Type B pancreatic cell (in vitro differentiated cells): Measurements from ENCODE around the gene CAVIN1. TPM values are rescaled to one million over a fixed set of nuclear protein-coding genes. Genes with fewer than 3 reads are reported as not detected.
"Not testable (repeated sequence)": the region's sequence is repeated elsewhere in the genome, so short reads cannot be mapped to it uniquely, and the experiment has no call there.

Experiments
- DNase-seq: peaks from one replicate; pipeline ENCODE4 v3.0.0; 2021; ENCODE audit warnings: mixed read lengths; ENCODE audit not compliant: unreplicated experiment; ENCODE audit errors: extremely low spot score
- H3K27ac Mint-ChIP-seq: 2 replicates; pipeline ENCODE4 v1.8.0; 2021; ENCODE audit warnings: mild to moderate bottlenecking, mixed read lengths
- H3K27me3 Mint-ChIP-seq: 2 replicates; pipeline ENCODE4 v1.8.0; 2021; ENCODE audit warnings: mixed read lengths
- H3K36me3 Mint-ChIP-seq: 2 replicates; pipeline ENCODE4 v1.8.0; 2021; ENCODE audit warnings: mixed read lengths
- H3K4me1 Mint-ChIP-seq: one replicate; pipeline ENCODE4 v1.8.0; 2021; ENCODE audit warnings: mixed read lengths; ENCODE audit not compliant: unreplicated experiment
- H3K4me3 Mint-ChIP-seq: 2 replicates; pipeline ENCODE4 v1.8.0; 2021; ENCODE audit warnings: mild to moderate bottlenecking, mixed read lengths
- H3K9me3 Mint-ChIP-seq: 2 replicates; pipeline ENCODE4 v1.8.0; 2021; ENCODE audit warnings: mixed read lengths
- total RNA-seq: library from RNA; stranded (reverse); gene quantifications from 2 replicates; pipeline ENCODE4 v1.2.1, GENCODE V29; 2021; ENCODE audit warnings: low replicate concordance
- TF ChIP-seq, protein P1 (sequence below): fragments of 200-600 bp; sonication (generic); conservative IDR thresholded peaks from 2 replicates; pipeline ENCODE4 v1.5.0; 2021; ENCODE audit warnings: antibody characterized with exemption, mild to moderate bottlenecking

Gene CAVIN1
- total RNA-seq, 1 donor from 2014 or later, result 21.9 TPM

DNA sequence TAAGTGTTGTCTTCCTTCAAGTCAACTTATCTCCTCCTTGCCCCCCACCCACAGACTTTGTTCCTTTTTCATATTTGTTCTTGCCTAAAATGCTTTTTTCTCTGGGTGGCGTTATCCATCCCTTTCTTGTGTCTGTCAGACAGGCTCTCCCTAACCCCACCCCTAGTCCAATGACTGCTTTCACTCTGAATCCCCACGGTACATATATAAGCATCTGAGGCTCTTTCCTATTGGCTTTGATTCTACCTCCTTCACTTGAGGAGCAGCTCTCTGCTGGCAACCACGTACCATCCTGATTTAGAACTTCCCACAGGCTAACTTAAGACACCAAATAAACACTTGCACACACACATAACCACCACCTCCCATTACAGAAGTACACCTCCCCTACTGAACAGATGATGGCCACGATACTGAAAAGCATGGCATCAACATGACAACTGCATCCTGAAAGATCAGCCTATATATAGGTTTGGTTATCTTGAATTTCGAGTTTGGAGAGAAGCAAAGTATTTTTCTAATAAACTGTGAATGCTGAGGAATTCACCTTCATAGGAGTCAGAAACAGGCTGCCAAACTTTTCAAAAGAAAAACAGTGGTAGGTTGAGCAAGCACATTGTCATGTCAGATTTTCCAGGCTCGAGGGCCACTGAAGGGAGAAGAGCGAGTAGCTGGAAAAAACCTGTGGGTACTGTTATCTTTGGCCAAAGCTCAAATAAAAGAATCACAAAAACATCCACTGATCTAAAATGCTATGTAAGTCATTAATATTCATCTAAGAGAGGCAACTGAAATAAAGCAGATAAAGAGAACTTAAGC lies 59.1 kb downstream of the CAVIN1 start:
- H3K36me3 Mint-ChIP-seq, result peaks cover 3% of the 10 kb centered on the region
- TF ChIP-seq, protein P1, sequence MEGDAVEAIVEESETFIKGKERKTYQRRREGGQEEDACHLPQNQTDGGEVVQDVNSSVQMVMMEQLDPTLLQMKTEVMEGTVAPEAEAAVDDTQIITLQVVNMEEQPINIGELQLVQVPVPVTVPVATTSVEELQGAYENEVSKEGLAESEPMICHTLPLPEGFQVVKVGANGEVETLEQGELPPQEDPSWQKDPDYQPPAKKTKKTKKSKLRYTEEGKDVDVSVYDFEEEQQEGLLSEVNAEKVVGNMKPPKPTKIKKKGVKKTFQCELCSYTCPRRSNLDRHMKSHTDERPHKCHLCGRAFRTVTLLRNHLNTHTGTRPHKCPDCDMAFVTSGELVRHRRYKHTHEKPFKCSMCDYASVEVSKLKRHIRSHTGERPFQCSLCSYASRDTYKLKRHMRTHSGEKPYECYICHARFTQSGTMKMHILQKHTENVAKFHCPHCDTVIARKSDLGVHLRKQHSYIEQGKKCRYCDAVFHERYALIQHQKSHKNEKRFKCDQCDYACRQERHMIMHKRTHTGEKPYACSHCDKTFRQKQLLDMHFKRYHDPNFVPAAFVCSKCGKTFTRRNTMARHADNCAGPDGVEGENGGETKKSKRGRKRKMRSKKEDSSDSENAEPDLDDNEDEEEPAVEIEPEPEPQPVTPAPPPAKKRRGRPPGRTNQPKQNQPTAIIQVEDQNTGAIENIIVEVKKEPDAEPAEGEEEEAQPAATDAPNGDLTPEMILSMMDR, result no peak
- H3K9me3 Mint-ChIP-seq, result no peaks in the 10 kb centered on the region
- no peak overlapping the region for H3K27ac Mint-ChIP-seq
- H3K27me3 Mint-ChIP-seq, result no peaks in the 10 kb centered on the region
- DNase-seq, result no peak
- peaks cover 32% of the 10 kb centered on the region for H3K4me1 Mint-ChIP-seq
- H3K4me3 Mint-ChIP-seq, result no peak overlapping the region

DNA sequence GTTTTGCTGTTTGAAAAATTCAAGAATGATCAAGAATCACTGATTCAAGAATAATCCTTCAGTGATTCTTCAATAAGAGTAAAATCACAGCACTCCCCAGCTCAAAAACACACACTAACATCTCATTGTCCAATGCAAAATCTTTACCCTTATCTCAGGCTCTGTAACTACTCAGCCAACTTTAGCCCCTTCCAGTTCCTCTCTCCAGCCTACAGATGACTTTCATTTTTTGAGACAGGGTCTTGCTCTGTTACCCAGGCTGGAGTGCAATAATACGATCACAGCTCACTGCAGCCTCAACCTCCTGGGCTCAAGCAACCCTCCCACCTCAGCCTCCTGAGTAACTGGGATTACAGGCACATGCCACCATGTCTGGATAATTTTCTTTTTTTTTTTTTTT lies 59.8 kb downstream of the CAVIN1 start:
- DNase-seq, result no peak
- no peak overlapping the region for H3K4me3 Mint-ChIP-seq
- no peaks in the 10 kb centered on the region for H3K9me3 Mint-ChIP-seq
- peaks cover 3% of the 10 kb centered on the region for H3K36me3 Mint-ChIP-seq
- TF ChIP-seq, protein P1, result no peak
- no peak overlapping the region for H3K27ac Mint-ChIP-seq
- no peaks in the 10 kb centered on the region for H3K27me3 Mint-ChIP-seq
- H3K4me1 Mint-ChIP-seq, result peaks cover 32% of the 10 kb centered on the region

DNA sequence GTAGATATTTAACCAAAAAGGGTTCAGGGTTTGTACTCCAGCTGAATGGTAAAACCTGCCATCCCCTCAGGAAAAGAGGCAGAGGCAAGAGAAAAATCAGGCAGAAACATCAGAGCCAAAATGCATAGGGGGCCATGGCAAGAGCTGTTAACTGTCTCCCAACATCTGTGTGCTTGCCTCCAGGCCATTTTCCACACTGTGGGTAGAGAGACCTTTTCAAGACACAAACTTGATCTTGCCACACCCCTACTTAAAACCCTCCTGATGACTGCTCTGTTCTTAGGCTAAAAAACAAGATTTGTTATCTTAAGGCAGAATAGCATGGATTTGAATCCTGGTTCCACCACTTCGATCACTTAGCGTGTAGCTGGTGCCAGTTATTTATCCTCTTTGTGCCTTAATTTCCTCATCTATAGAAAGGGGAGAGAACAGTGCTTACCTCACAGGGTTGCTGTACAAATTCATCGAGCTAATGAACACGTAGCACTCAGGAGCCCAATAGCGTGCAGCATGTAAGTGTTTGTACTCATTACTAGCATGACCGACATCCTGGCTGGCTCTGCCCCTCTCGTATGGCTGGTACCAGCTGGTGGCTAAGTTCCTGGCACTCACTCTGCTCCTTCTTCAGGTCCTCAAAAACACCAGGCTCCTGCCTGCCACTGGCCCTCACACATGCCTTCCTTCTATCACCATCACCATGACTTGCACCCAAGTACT lies 60.7 kb downstream of the CAVIN1 start:
- DNase-seq, result no peak
- H3K27ac Mint-ChIP-seq, result peak overlapping the region; percentile 39
- peaks cover 3% of the 10 kb centered on the region for H3K36me3 Mint-ChIP-seq
- TF ChIP-seq, protein P1, result no peak
- no peaks in the 10 kb centered on the region for H3K27me3 Mint-ChIP-seq
- H3K9me3 Mint-ChIP-seq, result no peaks in the 10 kb centered on the region
- no peak overlapping the region for H3K4me3 Mint-ChIP-seq
- peaks cover 28% of the 10 kb centered on the region for H3K4me1 Mint-ChIP-seq

DNA sequence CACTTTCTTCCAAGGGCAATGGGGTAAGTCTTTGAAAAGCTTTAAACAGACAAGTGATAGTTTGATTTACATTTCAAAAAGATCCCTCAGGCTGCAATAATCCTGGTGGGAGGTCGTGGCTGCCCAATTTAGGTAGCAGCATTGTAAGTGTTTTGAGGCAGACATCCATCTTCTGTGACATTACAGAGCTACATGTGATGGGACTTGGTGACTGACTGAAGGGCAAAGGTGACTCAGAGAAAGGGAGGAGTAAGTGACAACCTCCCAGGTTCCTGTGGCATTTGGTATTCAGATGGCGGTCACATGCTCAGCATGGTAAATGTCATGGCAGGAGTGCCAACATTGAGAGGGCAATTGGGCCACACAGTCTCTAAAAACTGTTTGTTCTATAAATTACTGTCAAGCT lies 61.3 kb downstream of the CAVIN1 start:
- Mint-ChIP-seq H3K36me3 (peaks cover 3% of the 10 kb centered on the region), H3K27me3 (no peaks in the 10 kb centered on the region), H3K4me3 (no peak overlapping the region), H3K9me3 (no peaks in the 10 kb centered on the region), H3K4me1 (peaks cover 25% of the 10 kb centered on the region), H3K27ac (peak overlapping the region; percentile 39)
- TF ChIP-seq, protein P1, result no peak
- DNase-seq, result no peak

DNA sequence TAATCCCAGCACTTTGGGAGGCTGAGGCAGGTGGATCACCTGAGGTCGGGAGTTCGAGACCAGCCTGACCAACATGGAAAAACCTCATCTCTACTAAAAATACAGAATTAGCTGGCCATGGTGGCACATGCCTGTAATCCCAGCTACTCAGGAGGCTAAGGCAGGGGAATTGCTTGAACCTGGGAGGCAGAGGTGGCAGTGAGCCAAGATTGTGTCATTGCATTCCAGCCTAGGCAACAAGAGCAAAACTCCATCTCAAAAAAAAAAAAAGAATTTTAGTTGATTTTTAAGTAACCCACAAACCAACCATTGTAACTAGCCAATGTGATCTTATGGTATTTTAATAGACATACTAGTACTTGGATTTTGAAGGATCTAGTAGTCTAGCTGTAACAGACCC lies 62.7 kb downstream of the CAVIN1 start:
- H3K4me1 Mint-ChIP-seq, result peaks cover 25% of the 10 kb centered on the region
- not testable (repeated sequence) for H3K36me3 Mint-ChIP-seq, H3K27me3 Mint-ChIP-seq, H3K9me3 Mint-ChIP-seq, H3K27ac Mint-ChIP-seq, H3K4me3 Mint-ChIP-seq, DNase-seq

DNA sequence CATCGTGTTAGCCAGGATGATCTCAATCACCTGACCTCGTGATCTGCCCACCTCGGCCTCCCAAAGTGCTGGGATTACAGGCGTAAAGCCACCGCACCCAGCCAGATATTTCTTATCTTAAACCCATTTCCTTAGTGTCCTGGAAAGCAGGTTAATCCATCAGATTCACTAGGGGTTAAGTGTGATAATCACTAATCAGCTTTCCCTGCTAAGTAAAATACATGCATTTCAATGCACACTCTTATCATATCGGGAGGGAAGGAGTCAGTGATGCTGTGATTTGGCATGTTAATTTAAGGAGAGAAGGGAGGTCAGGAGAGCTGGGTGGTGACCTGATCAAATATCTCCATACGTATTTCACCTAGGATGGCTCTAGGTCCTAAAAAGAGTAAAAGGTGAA lies 63.9 kb downstream of the CAVIN1 start:
- H3K36me3 Mint-ChIP-seq, result peaks cover 3% of the 10 kb centered on the region
- no peaks in the 10 kb centered on the region for H3K27me3 Mint-ChIP-seq
- H3K9me3 Mint-ChIP-seq, result no peaks in the 10 kb centered on the region
- H3K4me3 Mint-ChIP-seq, result no peak overlapping the region
- TF ChIP-seq, protein P1, result no peak
- no peak overlapping the region for H3K27ac Mint-ChIP-seq
- DNase-seq, result no peak
- peaks cover 19% of the 10 kb centered on the region for H3K4me1 Mint-ChIP-seq
